ENCODE measurements around the gene ODAD4. TPM values are rescaled to one million over a fixed set of nuclear protein-coding genes. Genes with fewer than 3 reads are reported as not detected.

The ODAD4 gene
- polyA plus RNA-seq, 1 experiment = 0.56 TPM

DNA sequence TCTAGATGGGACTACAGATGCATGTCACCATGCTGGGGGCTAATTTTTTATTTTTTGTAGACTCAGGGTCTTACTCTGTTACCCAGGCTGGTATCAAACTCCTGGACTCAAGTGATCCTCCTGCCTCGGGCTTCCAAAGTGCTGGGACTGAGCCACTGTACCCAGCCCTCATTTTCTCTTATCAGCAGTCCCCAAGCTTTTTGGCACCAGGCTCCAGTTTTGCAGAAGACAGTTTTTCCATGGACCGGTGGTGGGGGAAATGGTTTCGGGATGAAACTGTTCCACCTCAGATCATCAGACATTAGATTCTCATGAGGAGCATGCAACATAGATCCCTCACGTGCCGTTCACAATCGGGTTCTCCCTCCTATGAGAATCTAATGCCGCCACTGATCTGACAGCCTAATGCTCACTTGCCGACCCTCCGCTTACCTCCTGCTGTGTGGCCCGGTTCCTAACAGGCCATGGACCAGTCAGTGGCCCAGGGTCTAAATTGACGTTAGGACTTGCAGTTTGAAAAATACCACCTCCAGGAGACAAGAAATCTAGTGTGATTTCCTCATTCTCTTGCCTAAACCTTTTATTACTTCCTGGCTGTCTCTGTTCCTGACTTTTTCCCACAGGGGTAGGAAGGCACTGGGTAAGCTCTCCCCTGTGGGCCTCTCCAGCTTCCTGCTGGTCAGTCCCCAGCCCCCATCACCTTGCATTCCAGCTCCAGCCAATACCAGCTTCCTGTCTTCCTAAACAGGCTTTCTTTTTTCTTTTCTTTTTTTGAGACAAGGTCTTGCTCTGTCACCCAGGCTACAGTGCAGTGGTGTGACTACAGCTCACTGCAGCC lies 26.8 kb downstream of the ODAD4 start:
- H3K4me3 ChIP-seq (ENCODE audit: low read depth, low read length) = no peak overlapping the region
- no peaks in the 10 kb centered on the region for H3K9me3 ChIP-seq (ENCODE audit: control insufficient read depth, insufficient read depth, low read length)
- no peak for DNase-seq (ENCODE audit: low read depth, low spot score)
- peaks cover 2% of the 10 kb centered on the region for H3K27me3 ChIP-seq (ENCODE audit: control insufficient read depth, insufficient read depth, low read length)
- TF ChIP-seq, protein P1, sequence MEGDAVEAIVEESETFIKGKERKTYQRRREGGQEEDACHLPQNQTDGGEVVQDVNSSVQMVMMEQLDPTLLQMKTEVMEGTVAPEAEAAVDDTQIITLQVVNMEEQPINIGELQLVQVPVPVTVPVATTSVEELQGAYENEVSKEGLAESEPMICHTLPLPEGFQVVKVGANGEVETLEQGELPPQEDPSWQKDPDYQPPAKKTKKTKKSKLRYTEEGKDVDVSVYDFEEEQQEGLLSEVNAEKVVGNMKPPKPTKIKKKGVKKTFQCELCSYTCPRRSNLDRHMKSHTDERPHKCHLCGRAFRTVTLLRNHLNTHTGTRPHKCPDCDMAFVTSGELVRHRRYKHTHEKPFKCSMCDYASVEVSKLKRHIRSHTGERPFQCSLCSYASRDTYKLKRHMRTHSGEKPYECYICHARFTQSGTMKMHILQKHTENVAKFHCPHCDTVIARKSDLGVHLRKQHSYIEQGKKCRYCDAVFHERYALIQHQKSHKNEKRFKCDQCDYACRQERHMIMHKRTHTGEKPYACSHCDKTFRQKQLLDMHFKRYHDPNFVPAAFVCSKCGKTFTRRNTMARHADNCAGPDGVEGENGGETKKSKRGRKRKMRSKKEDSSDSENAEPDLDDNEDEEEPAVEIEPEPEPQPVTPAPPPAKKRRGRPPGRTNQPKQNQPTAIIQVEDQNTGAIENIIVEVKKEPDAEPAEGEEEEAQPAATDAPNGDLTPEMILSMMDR (IDR thresholded peaks at IDR 0.05; ENCODE audit: low read depth, low read length) = no peak
- POLR2A ChIA-PET = interaction anchor here (0.6 kb wide), 1 partner anchor 9 kb away, joined by 5 read pairs; no protein-coding TSS in a partner anchor
- H3K27ac ChIP-seq (ENCODE audit: low read depth, low read length) = no peak overlapping the region
- CTCF ChIA-PET = interaction anchor here (0.5 to 1.0 kb wide), 4 partner anchors 9 to 194 kb away, joined by 3 to 5 read pairs (median 3); partner anchors contain the start of genes CNP, NKIRAS2 and ODAD4

DNA sequence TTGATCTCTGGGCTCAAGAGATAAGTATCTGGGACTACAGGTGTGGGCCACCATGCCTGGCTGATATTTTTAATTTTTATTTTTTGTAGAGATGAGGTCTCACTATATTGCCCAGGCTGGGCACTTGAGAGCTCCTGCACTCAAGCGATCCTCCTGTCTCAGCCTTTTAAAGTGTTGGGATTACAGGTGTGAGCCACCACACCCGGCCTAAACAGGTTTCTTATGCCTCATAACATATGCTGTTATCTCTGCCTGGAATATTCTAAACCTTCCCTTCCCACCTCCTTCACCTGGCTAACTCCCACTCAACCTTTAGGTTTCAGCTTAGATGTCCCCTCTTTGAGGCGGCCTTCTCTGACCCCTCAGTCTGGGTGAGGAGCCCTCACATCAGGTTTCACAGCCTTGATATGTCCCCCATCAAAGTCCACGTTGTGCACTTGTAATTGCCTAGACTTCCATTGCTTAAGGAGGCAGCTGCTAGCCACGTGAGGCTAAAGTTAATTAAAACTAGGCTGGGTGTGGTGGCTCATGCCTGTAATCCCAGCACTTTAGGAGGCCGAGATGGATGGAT lies 27.5 kb downstream of the ODAD4 start:
- H3K9me3 ChIP-seq (ENCODE audit: control insufficient read depth, insufficient read depth, low read length) = no peaks in the 10 kb centered on the region
- ChIA-PET POLR2A (no interaction called here), CTCF (interaction anchor here (1.0 kb wide), 2 partner anchors 9 to 28 kb away, joined by 3 to 5 read pairs; partner anchors contain the start of genes CNP and ODAD4)
- TF ChIP-seq, protein P1 (IDR thresholded peaks at IDR 0.05; ENCODE audit: low read depth, low read length) = no peak
- no peak for DNase-seq (ENCODE audit: low read depth, low spot score)
- no peak overlapping the region for H3K27ac ChIP-seq (ENCODE audit: low read depth, low read length)
- peaks cover 2% of the 10 kb centered on the region for H3K27me3 ChIP-seq (ENCODE audit: control insufficient read depth, insufficient read depth, low read length)
- no peak overlapping the region for H3K4me3 ChIP-seq (ENCODE audit: low read depth, low read length)

DNA sequence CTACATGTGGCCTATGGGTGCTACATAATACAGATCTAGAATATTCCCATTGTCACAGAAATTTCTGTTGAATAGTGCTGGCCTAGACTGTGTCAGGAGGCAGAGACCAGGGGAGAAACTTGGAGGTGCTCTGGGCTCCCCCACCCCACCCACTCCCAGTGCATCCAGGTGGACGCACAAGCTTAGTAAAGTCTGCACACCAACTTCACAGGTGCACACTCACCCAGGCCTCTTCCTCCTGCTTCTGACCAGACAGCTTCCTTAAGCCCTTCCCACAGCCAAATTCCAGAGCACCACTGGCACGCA lies 28.6 kb downstream of the ODAD4 start:
- Histone ChIP-seq H3K27me3 (ENCODE audit: control insufficient read depth, insufficient read depth, low read length) (peaks cover 2% of the 10 kb centered on the region), H3K9me3 (ENCODE audit: control insufficient read depth, insufficient read depth, low read length) (no peaks in the 10 kb centered on the region), H3K27ac (ENCODE audit: low read depth, low read length) (no peak overlapping the region), H3K4me3 (ENCODE audit: low read depth, low read length) (no peak overlapping the region)
- ChIA-PET POLR2A (interaction anchor here (0.7 kb wide), 1 partner anchor 20 kb away, joined by 4 read pairs; no protein-coding TSS in a partner anchor), CTCF (interaction anchor here (0.5 to 1.8 kb wide), 9 partner anchors 8 to 221 kb away, joined by 3 to 9 read pairs (median 3); partner anchors contain the start of gene ODAD4)
- DNase-seq (ENCODE audit: low read depth, low spot score) = no peak
- TF ChIP-seq, protein P1 (IDR thresholded peaks at IDR 0.05; ENCODE audit: low read depth, low read length) = no peak

GRCh38 chr17:41959336-41960095 lies 29.1 kb downstream of the ODAD4 start:
- POLR2A ChIA-PET = interaction anchor here (0.7 kb wide), 1 partner anchor 20 kb away, joined by 4 read pairs; no protein-coding TSS in a partner anchor
- peaks cover 2% of the 10 kb centered on the region for H3K27me3 ChIP-seq (ENCODE audit: control insufficient read depth, insufficient read depth, low read length)
- H3K27ac ChIP-seq (ENCODE audit: low read depth, low read length) = no peak overlapping the region
- TF ChIP-seq, protein P1 (IDR thresholded peaks at IDR 0.05; ENCODE audit: low read depth, low read length) = peak; percentile 64
- CTCF ChIA-PET = interaction anchor here (0.5 to 1.8 kb wide), 9 partner anchors 9 to 222 kb away, joined by 3 to 9 read pairs (median 3); partner anchors contain the start of gene ODAD4
- DNase-seq (ENCODE audit: low read depth, low spot score) = peak; percentile 15
- no peak overlapping the region for H3K4me3 ChIP-seq (ENCODE audit: low read depth, low read length)
- H3K9me3 ChIP-seq (ENCODE audit: control insufficient read depth, insufficient read depth, low read length) = no peaks in the 10 kb centered on the region

All from AG04450 (cell line).